ENCODE data around the gene PRG2.

Gene PRG2

DNA sequence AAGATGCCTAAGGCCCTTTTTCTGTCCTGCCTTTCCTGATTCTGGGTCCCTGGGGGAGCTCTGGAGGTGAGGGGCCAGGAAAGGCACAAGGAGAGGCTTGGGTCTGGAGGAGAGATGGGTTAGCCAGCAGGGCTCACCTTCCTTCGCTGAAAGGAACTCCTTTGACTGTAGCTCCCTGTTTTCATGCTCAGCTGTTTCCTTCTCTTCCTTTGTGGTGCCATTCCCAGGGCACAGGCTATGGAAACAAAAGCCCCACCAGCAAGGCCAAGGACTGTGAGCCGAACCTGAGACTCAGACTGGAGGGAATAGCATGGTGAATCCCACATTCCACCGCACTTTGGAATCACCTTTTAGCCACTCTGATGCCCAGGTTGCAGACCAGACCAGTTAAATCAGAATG lies 26.0 kb upstream of the PRG2 start:
- WGBS (ENCODE audit: extremely low coverage, insufficient coverage, low lambda C conversion rate) = no CpG with 5 or more reads among the region's 3 CpGs
- Histone ChIP-seq H3K18ac (ENCODE audit: low read length) (no peak overlapping the region), H4K8ac (ENCODE audit: low read depth, low read length) (no peak overlapping the region), H2BK120ac (ENCODE audit: low read depth, low read length) (no peak overlapping the region), H3K56ac (ENCODE audit: low read length) (no peak overlapping the region), H3K27ac (ENCODE audit: low read depth, low read length) (no peak overlapping the region), H3K79me1 (ENCODE audit: low read length) (no peaks in the 10 kb centered on the region), H3K4ac (ENCODE audit: low read depth, low read length) (no peak overlapping the region), H3K79me2 (ENCODE audit: control insufficient read depth, insufficient read depth, low read length) (no peaks in the 10 kb centered on the region), H3K4me1 (ENCODE audit: control insufficient read depth, low read depth, low read length) (no peaks in the 10 kb centered on the region), H3K4me3 (ENCODE audit: low read length) (no peak overlapping the region), H2AK5ac (ENCODE audit: low read length) (no peak overlapping the region), H2BK5ac (ENCODE audit: low read length) (no peak overlapping the region), H4K5ac (ENCODE audit: low read length) (no peak overlapping the region), H3K36me3 (ENCODE audit: control insufficient read depth, insufficient read depth, low read length) (peaks cover 15% of the 10 kb centered on the region), H2BK15ac (replicated peaks; ENCODE audit: low read depth) (no peak overlapping the region), H3K23ac (ENCODE audit: low read length) (no peak overlapping the region), H3K27me3 (ENCODE audit: insufficient read depth, low read length, poor library complexity) (no peaks in the 10 kb centered on the region), H3K9ac (ENCODE audit: low read length) (no peak overlapping the region), H3K4me2 (ENCODE audit: low read length) (no peak overlapping the region)
- DNase-seq = no peak

DNA sequence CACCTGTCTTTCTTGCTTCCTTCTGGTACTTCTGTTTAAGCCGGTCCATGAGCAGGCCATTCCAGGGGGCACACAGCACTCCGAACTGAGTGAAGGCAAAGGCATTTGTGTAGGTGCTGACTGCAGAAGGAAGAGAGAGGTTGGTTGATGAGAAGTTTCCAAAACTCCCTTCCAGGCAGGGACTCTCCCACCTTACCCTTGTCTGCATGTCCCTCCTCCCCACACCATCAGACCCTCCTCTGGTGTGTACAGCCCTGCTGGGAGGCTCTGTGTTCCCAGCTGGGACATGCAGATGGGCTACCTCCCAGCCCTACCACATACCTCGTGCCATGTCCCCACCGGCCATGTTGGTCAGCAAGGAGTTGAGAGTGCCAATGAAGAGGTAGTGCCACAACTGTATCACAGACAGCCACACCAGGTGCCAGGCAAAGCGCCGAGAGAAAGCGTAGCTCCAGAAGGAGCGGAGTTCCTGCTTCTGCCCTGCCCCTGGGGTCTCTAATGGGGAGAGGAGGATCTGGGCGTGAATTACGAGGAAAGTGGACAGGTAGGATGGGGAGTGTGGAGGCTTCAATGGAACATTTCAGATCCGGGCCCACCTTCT lies 24.3 kb upstream of the PRG2 start:
- no peaks in the 10 kb centered on the region for H3K79me1 ChIP-seq (ENCODE audit: low read length)
- no peak overlapping the region for H3K4me3 ChIP-seq (ENCODE audit: low read length)
- no peak overlapping the region for H2BK5ac ChIP-seq (ENCODE audit: low read length)
- no peak overlapping the region for H3K56ac ChIP-seq (ENCODE audit: low read length)
- no peak overlapping the region for H3K18ac ChIP-seq (ENCODE audit: low read length)
- no peak overlapping the region for H3K23ac ChIP-seq (ENCODE audit: low read length)
- no peak overlapping the region for H4K5ac ChIP-seq (ENCODE audit: low read length)
- H3K4me2 ChIP-seq (ENCODE audit: low read length) = no peak overlapping the region
- no peak overlapping the region for H4K8ac ChIP-seq (ENCODE audit: low read depth, low read length)
- no CpG with 5 or more reads among the region's 11 CpGs for WGBS (ENCODE audit: extremely low coverage, insufficient coverage, low lambda C conversion rate)
- H3K79me2 ChIP-seq (ENCODE audit: control insufficient read depth, insufficient read depth, low read length) = no peaks in the 10 kb centered on the region
- H3K27me3 ChIP-seq (ENCODE audit: insufficient read depth, low read length, poor library complexity) = no peaks in the 10 kb centered on the region
- H3K9ac ChIP-seq (ENCODE audit: low read length) = no peak overlapping the region
- no peak overlapping the region for H3K27ac ChIP-seq (ENCODE audit: low read depth, low read length)
- DNase-seq = no peak
- no peak overlapping the region for H3K4ac ChIP-seq (ENCODE audit: low read depth, low read length)
- H2AK5ac ChIP-seq (ENCODE audit: low read length) = no peak overlapping the region
- no peak overlapping the region for H2BK15ac ChIP-seq (replicated peaks; ENCODE audit: low read depth)
- no peaks in the 10 kb centered on the region for H3K4me1 ChIP-seq (ENCODE audit: control insufficient read depth, low read depth, low read length)
- H2BK120ac ChIP-seq (ENCODE audit: low read depth, low read length) = no peak overlapping the region
- peaks cover 13% of the 10 kb centered on the region for H3K36me3 ChIP-seq (ENCODE audit: control insufficient read depth, insufficient read depth, low read length)

DNA sequence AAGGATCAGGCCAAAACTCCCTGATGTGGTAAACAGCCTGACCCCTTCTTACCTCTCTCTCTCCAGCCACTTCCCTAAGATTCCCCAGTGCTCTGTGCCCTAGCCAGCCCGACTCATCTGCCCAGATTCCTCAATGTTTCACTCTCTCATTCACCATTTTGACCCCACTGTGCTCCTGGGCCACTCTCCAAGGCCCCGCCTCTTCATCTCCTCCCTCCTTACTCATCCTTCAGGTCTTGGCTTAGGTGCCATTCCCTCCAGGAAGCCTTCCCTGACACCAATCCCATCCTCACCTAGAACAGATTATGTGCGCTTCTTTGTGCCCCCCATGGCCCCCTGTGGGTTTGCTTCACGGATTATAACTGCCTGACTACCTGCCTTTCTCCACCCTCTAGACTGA lies 23.2 kb upstream of the PRG2 start:
- Histone ChIP-seq H3K18ac (ENCODE audit: low read length) (no peak overlapping the region), H3K9ac (ENCODE audit: low read length) (no peak overlapping the region), H4K5ac (ENCODE audit: low read length) (no peak overlapping the region), H3K27ac (ENCODE audit: low read depth, low read length) (no peak overlapping the region), H3K79me2 (ENCODE audit: control insufficient read depth, insufficient read depth, low read length) (no peaks in the 10 kb centered on the region), H2BK15ac (replicated peaks; ENCODE audit: low read depth) (no peak overlapping the region), H3K23ac (ENCODE audit: low read length) (no peak overlapping the region), H3K56ac (ENCODE audit: low read length) (no peak overlapping the region), H2BK120ac (ENCODE audit: low read depth, low read length) (no peak overlapping the region), H3K36me3 (ENCODE audit: control insufficient read depth, insufficient read depth, low read length) (peaks cover 13% of the 10 kb centered on the region), H3K4me3 (ENCODE audit: low read length) (no peak overlapping the region), H2AK5ac (ENCODE audit: low read length) (no peak overlapping the region), H2BK5ac (ENCODE audit: low read length) (no peak overlapping the region), H4K8ac (ENCODE audit: low read depth, low read length) (no peak overlapping the region), H3K4ac (ENCODE audit: low read depth, low read length) (no peak overlapping the region), H3K79me1 (ENCODE audit: low read length) (no peaks in the 10 kb centered on the region), H3K4me2 (ENCODE audit: low read length) (no peak overlapping the region), H3K27me3 (ENCODE audit: insufficient read depth, low read length, poor library complexity) (no peaks in the 10 kb centered on the region), H3K4me1 (ENCODE audit: control insufficient read depth, low read depth, low read length) (no peaks in the 10 kb centered on the region)
- no peak for DNase-seq
- no CpG with 5 or more reads among the region's 4 CpGs for whole genome bisulfite sequencing (ENCODE audit: extremely low coverage, insufficient coverage, low lambda C conversion rate)

DNA sequence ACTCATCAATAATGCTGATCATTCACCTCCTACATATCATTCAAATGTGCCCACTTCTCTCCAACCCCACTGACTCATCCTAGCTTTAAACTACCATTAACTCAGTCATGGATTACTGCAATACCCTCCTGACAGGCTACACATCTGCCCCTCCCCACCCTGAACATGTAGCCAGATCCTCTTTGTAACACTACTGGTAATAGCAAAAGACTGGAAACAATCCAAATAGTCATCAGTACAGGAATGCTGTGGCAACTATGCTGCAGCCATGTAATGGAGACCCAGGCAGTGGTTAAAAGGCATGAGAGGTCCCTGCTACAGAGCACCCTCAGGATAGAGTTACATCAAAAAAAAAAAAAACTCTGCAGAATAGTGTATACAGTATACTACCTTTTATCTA lies 19.8 kb upstream of the PRG2 start:
- Histone ChIP-seq H2BK120ac (ENCODE audit: low read depth, low read length) (no peak overlapping the region), H4K8ac (ENCODE audit: low read depth, low read length) (no peak overlapping the region), H3K36me3 (ENCODE audit: control insufficient read depth, insufficient read depth, low read length) (peaks cover 5% of the 10 kb centered on the region), H3K23ac (ENCODE audit: low read length) (no peak overlapping the region), H3K18ac (ENCODE audit: low read length) (no peak overlapping the region), H2AK5ac (ENCODE audit: low read length) (no peak overlapping the region), H2BK5ac (ENCODE audit: low read length) (no peak overlapping the region), H3K4ac (ENCODE audit: low read depth, low read length) (no peak overlapping the region), H3K27me3 (ENCODE audit: insufficient read depth, low read length, poor library complexity) (no peaks in the 10 kb centered on the region), H3K4me1 (ENCODE audit: control insufficient read depth, low read depth, low read length) (no peaks in the 10 kb centered on the region), H3K79me1 (ENCODE audit: low read length) (no peaks in the 10 kb centered on the region), H3K56ac (ENCODE audit: low read length) (no peak overlapping the region), H3K4me3 (ENCODE audit: low read length) (no peak overlapping the region), H3K27ac (ENCODE audit: low read depth, low read length) (no peak overlapping the region), H3K4me2 (ENCODE audit: low read length) (no peak overlapping the region), H2BK15ac (replicated peaks; ENCODE audit: low read depth) (no peak overlapping the region), H3K79me2 (ENCODE audit: control insufficient read depth, insufficient read depth, low read length) (no peaks in the 10 kb centered on the region), H3K9ac (ENCODE audit: low read length) (no peak overlapping the region), H4K5ac (ENCODE audit: low read length) (no peak overlapping the region)
- no peak for DNase-seq

DNA sequence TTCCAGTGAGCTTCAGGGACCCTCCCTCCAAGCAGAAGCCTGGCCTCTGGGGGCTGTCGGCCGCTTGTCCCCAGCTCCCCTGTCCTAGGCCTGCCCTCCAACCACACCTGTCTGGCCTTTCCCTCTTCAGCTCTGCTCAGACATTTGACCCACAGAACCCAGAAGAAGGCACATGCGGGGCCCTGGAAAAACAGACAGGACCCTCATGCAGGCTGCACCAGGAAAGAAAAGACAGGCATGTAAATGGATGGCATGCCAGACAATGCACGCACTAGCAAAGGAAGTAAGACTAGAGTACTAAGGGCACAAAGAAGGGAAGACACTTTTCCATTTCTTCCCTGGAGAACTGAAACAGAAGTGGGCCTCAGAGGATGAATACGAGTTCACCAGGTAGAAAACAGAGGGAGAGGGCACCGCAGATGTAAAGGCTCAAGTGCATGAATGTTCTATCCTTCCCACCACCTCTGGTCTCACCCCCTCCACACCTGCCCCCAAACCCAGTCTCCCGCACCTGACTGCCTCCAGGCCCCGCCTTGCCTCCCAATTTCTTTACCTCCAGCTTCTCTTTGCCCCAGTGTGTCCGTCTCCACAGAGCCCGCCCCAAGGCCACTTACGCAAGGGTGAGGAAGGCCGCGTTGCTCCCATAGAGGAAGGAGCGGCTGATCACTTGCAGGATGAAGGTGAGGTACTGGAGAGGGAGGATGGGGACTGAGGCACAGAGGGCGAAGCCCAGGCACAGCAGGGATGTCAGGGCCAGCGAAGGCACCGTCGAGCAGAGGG lies 19.1 kb upstream of the PRG2 start:
- Histone ChIP-seq H4K5ac (ENCODE audit: low read length) (no peak overlapping the region), H3K79me1 (ENCODE audit: low read length) (no peaks in the 10 kb centered on the region), H3K23ac (ENCODE audit: low read length) (no peak overlapping the region), H3K4ac (ENCODE audit: low read depth, low read length) (no peak overlapping the region), H2BK5ac (ENCODE audit: low read length) (no peak overlapping the region), H3K4me3 (ENCODE audit: low read length) (no peak overlapping the region), H3K56ac (ENCODE audit: low read length) (no peak overlapping the region), H4K8ac (ENCODE audit: low read depth, low read length) (no peak overlapping the region), H3K4me1 (ENCODE audit: control insufficient read depth, low read depth, low read length) (no peaks in the 10 kb centered on the region), H3K18ac (ENCODE audit: low read length) (no peak overlapping the region), H3K79me2 (ENCODE audit: control insufficient read depth, insufficient read depth, low read length) (no peaks in the 10 kb centered on the region), H3K4me2 (ENCODE audit: low read length) (no peak overlapping the region), H3K9ac (ENCODE audit: low read length) (no peak overlapping the region), H2AK5ac (ENCODE audit: low read length) (no peak overlapping the region), H3K36me3 (ENCODE audit: control insufficient read depth, insufficient read depth, low read length) (no peaks in the 10 kb centered on the region), H2BK15ac (replicated peaks; ENCODE audit: low read depth) (no peak overlapping the region), H3K27me3 (ENCODE audit: insufficient read depth, low read length, poor library complexity) (no peaks in the 10 kb centered on the region), H3K27ac (ENCODE audit: low read depth, low read length) (no peak overlapping the region), H2BK120ac (ENCODE audit: low read depth, low read length) (no peak overlapping the region)
- WGBS (ENCODE audit: extremely low coverage, insufficient coverage, low lambda C conversion rate) = no CpG with 5 or more reads among the region's 18 CpGs
- no peak for DNase-seq

DNA sequence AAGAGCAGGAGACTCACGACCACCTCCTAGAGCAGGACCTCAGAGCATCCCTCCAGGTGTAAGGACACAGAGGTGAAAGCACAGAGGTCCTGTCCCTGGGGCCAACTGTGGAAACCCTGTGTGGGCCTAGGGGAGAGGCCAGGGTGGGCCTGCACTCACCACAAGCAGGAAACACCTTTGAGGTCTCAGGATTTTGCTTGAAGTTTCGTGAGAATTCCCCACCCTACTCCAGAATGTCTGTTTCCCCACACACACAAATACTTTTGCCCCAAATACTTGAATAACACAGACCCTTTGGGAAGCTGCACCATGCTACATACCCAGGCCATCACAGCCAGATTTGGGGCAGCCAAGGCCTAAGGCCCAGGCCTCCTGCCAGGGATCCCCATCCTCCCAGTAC lies 18.3 kb upstream of the PRG2 start:
- Histone ChIP-seq H3K23ac (ENCODE audit: low read length) (no peak overlapping the region), H3K4ac (ENCODE audit: low read depth, low read length) (no peak overlapping the region), H3K56ac (ENCODE audit: low read length) (no peak overlapping the region), H3K79me1 (ENCODE audit: low read length) (no peaks in the 10 kb centered on the region), H3K79me2 (ENCODE audit: control insufficient read depth, insufficient read depth, low read length) (no peaks in the 10 kb centered on the region), H3K18ac (ENCODE audit: low read length) (no peak overlapping the region), H2BK15ac (replicated peaks; ENCODE audit: low read depth) (no peak overlapping the region), H4K5ac (ENCODE audit: low read length) (no peak overlapping the region), H3K27ac (ENCODE audit: low read depth, low read length) (no peak overlapping the region), H2AK5ac (ENCODE audit: low read length) (no peak overlapping the region), H3K36me3 (ENCODE audit: control insufficient read depth, insufficient read depth, low read length) (no peaks in the 10 kb centered on the region), H2BK120ac (ENCODE audit: low read depth, low read length) (no peak overlapping the region), H3K4me3 (ENCODE audit: low read length) (no peak overlapping the region), H3K4me1 (ENCODE audit: control insufficient read depth, low read depth, low read length) (no peaks in the 10 kb centered on the region), H2BK5ac (ENCODE audit: low read length) (no peak overlapping the region), H3K27me3 (ENCODE audit: insufficient read depth, low read length, poor library complexity) (no peaks in the 10 kb centered on the region), H3K4me2 (ENCODE audit: low read length) (no peak overlapping the region), H4K8ac (ENCODE audit: low read depth, low read length) (no peak overlapping the region), H3K9ac (ENCODE audit: low read length) (no peak overlapping the region)
- WGBS (ENCODE audit: extremely low coverage, insufficient coverage, low lambda C conversion rate) = no CpG with 5 or more reads among the region's 2 CpGs
- DNase-seq = no peak
